ENCODE data around the gene PRKAG2. TPM values are rescaled to one million over a fixed set of nuclear protein-coding genes. Genes with fewer than 3 reads are reported as not detected.

The PRKAG2 gene
- total RNA-seq, 2 experiments from 2014 or later: 39.3 to 42.3 TPM

DNA sequence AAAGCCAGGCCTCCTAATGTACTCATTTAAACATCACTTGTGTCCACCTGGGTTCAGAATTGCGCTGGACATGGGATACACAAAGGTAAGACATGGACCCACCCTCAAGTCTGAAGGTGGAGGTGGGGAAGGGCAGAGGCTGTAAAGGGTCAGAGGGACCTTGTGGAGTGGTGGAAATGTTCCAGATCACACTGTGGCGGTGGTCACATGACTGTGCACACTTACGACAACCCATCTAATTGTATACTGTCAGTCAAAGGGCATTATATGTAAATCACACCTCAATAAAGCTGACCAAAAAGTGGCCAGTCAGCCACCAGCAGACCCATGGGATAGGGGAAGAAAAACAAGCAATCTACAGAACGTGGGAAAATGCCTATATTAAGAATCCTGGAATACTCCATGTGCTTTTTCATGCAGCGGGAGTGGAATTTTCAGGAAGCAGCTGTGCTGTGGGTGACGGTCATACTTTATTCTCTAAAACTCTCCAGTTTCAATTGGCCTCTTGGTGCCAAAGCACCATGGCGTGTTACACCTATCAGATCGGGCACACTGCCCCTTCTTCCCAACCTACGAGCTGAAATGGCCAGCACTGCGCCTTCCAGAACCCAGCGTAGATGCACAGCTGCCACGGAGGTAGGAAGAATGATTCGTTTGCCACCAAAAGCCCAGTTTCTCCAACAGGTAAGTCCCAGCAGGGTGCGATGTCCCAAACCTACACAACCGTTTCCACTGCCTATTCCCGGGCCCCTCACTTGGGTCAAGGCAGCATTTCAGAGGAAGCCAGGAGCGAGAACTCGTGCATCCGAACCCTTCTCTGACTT lies 69.8 kb downstream of the PRKAG2 start:
- POLR2A ChIA-PET: no interaction called here
- Histone ChIP-seq H3K9me3 (ENCODE audit: control insufficient read depth in 1 of 2, insufficient read depth in 1 of 2, low read length in 2 of 2) (no peaks in the 10 kb centered on the region), H3K4me1 (ENCODE audit: insufficient read depth, low read length) (peaks cover 2% of the 10 kb centered on the region), H3K36me3 (ENCODE audit: insufficient read depth, low read length) (no peaks in the 10 kb centered on the region), H3K27me3 (ENCODE audit: control insufficient read depth in 1 of 2, insufficient read depth in 2 of 2, low read length in 2 of 2) (no peaks in the 10 kb centered on the region), H3K4me3 (ENCODE audit: low read length) (no peak overlapping the region), H3K27ac (ENCODE audit: low read depth in 1 of 2, low read length in 2 of 2) (no peak overlapping the region)
- H3K4me1 Mint-ChIP-seq (ENCODE audit: low read depth): no peaks in the 10 kb centered on the region
- TF ChIP-seq, protein P1, sequence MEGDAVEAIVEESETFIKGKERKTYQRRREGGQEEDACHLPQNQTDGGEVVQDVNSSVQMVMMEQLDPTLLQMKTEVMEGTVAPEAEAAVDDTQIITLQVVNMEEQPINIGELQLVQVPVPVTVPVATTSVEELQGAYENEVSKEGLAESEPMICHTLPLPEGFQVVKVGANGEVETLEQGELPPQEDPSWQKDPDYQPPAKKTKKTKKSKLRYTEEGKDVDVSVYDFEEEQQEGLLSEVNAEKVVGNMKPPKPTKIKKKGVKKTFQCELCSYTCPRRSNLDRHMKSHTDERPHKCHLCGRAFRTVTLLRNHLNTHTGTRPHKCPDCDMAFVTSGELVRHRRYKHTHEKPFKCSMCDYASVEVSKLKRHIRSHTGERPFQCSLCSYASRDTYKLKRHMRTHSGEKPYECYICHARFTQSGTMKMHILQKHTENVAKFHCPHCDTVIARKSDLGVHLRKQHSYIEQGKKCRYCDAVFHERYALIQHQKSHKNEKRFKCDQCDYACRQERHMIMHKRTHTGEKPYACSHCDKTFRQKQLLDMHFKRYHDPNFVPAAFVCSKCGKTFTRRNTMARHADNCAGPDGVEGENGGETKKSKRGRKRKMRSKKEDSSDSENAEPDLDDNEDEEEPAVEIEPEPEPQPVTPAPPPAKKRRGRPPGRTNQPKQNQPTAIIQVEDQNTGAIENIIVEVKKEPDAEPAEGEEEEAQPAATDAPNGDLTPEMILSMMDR (IDR thresholded peaks at IDR 0.05): no peak
- ATAC-seq (ENCODE audit: poor library complexity) (no peak), DNase-seq (no peak)
- no peaks in the 10 kb centered on the region for H3K27me3 Mint-ChIP-seq
- intact Hi-C loops (cut with DNase I, micrococcal nuclease): no loop called here
- H3K4me3 Mint-ChIP-seq: no peak overlapping the region
- H3K36me3 Mint-ChIP-seq (ENCODE audit: low read depth): peaks cover 8% of the 10 kb centered on the region
- no peaks in the 10 kb centered on the region for H3K9me3 Mint-ChIP-seq
- no peak overlapping the region for H3K27ac Mint-ChIP-seq
- CTCF ChIA-PET: no interaction called here

DNA sequence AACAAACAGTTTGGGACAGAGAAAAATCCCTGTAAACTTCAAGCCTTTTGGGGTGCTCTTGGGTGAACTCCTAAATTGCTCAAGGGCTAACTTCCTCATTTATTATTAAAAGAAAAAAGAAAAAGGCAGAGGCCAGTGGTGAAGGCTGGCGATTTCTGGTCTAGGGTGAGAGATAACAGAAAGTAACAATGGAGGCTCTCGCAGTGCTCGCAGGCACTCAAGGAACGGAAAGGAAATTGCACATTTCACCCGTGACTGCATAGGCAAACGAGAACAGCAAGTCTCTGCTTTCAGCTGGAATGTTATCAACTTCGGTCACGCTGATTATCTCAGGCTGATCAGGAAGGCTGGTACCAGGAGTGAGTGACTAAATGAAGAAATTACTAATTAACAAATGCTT lies 70.7 kb downstream of the PRKAG2 start:
- no peaks in the 10 kb centered on the region for H3K36me3 ChIP-seq (ENCODE audit: insufficient read depth, low read length)
- intact Hi-C loops (cut with DNase I, micrococcal nuclease): no loop called here
- DNase-seq: peak in 2 of 14 experiments; percentile 45 to 60
- H3K36me3 Mint-ChIP-seq (ENCODE audit: low read depth): peaks cover 8% of the 10 kb centered on the region
- H3K27ac ChIP-seq (ENCODE audit: low read depth in 1 of 2, low read length in 2 of 2): no peak overlapping the region
- no peaks in the 10 kb centered on the region for H3K27me3 ChIP-seq (ENCODE audit: control insufficient read depth in 1 of 2, insufficient read depth in 2 of 2, low read length in 2 of 2)
- H3K27ac Mint-ChIP-seq: no peak overlapping the region
- peaks cover 2% of the 10 kb centered on the region for H3K4me1 ChIP-seq (ENCODE audit: insufficient read depth, low read length)
- no peaks in the 10 kb centered on the region for H3K9me3 ChIP-seq (ENCODE audit: control insufficient read depth in 1 of 2, insufficient read depth in 1 of 2, low read length in 2 of 2)
- no peaks in the 10 kb centered on the region for H3K27me3 Mint-ChIP-seq
- POLR2A ChIA-PET: interaction anchor here (0.7 kb wide), 1 partner anchor 8 kb away, joined by 3 read pairs; no protein-coding TSS in a partner anchor
- H3K4me3 ChIP-seq (ENCODE audit: low read length): no peak overlapping the region
- CTCF ChIA-PET: no interaction called here
- no peak for ATAC-seq (ENCODE audit: poor library complexity)
- TF ChIP-seq, protein P1 (IDR thresholded peaks at IDR 0.05): no peak
- H3K4me1 Mint-ChIP-seq (ENCODE audit: low read depth): no peaks in the 10 kb centered on the region
- no peak overlapping the region for H3K4me3 Mint-ChIP-seq
- H3K9me3 Mint-ChIP-seq: no peaks in the 10 kb centered on the region

DNA sequence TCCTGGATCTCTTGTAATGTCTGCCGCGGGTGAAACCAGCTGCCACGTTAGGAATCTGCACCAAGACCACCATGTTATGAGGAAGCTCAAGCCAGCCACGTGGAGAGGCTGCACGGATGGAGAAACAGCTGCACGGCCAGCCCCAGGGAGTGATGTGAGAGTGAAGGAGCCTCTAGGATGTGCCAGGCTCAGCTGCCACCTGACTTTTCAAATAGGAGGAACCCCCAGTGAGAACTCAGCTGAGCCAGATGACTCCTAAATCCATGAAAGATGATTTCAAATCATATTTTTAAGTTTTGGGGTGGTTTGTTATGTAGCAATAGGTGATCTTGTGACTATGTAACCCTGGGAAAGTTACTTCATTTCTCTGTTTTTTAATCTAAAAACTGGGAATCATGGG lies 71.7 kb downstream of the PRKAG2 start:
- CTCF ChIA-PET: no interaction called here

More for the DNA sequence above, 71.7 kb downstream of the PRKAG2 start:
- H3K27me3 ChIP-seq (ENCODE audit: control insufficient read depth in 1 of 2, insufficient read depth in 2 of 2, low read length in 2 of 2): no peaks in the 10 kb centered on the region
- POLR2A ChIA-PET: no interaction called here
- no peaks in the 10 kb centered on the region for H3K27me3 Mint-ChIP-seq
- H3K4me1 Mint-ChIP-seq (ENCODE audit: low read depth): no peaks in the 10 kb centered on the region
- H3K27ac Mint-ChIP-seq: no peak overlapping the region
- TF ChIP-seq, protein P1 (IDR thresholded peaks at IDR 0.05): no peak
- no peak for ATAC-seq (ENCODE audit: poor library complexity)
- no peak overlapping the region for H3K4me3 ChIP-seq (ENCODE audit: low read length)
- peaks cover 8% of the 10 kb centered on the region for H3K36me3 Mint-ChIP-seq (ENCODE audit: low read depth)
- no peak overlapping the region for H3K27ac ChIP-seq (ENCODE audit: low read depth in 1 of 2, low read length in 2 of 2)
- H3K9me3 Mint-ChIP-seq: no peaks in the 10 kb centered on the region
- intact Hi-C loops (cut with DNase I, micrococcal nuclease): no loop called here
- H3K36me3 ChIP-seq (ENCODE audit: insufficient read depth, low read length): no peaks in the 10 kb centered on the region
- H3K4me3 Mint-ChIP-seq: no peak overlapping the region
- peaks cover 2% of the 10 kb centered on the region for H3K4me1 ChIP-seq (ENCODE audit: insufficient read depth, low read length)
- DNase-seq: peak in 1 of 14 experiments; percentile 13
- no peaks in the 10 kb centered on the region for H3K9me3 ChIP-seq (ENCODE audit: control insufficient read depth in 1 of 2, insufficient read depth in 1 of 2, low read length in 2 of 2)
